HG03159 (cell line): ENCODE data around the gene TNFRSF17.

Source experiments
- ATAC-seq: cut with Tn5 transposase; IDR thresholded peaks from one replicate; pipeline ENCODE4 v1.9.1; 2021; ENCODE audit warnings: mild to moderate bottlenecking, moderate library complexity; ENCODE audit not compliant: unreplicated experiment

Gene TNFRSF17

GRCh38 chr16:11996433-11997330 lies 31.7 kb downstream of the TNFRSF17 start:
- no peak for ATAC-seq

DNA sequence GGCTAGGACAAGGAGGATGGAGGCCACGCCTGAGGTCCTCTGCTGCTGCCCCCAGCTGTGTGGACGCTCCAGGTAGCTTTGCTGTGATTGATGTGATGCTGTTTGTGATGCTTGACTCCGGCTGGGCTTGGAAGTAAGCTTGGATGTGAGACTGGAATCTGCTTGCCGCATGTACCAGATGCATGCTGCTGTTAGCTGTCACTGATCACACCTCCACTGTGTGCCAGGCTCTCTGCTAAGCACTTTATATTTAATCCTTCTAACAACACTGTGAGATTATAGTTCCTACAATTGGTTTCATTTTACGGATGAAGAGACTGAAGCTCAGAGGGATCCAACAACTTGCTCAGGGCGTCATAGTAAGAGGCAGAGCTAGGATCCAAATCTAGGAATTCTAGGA lies 35.0 kb downstream of the TNFRSF17 start:
- no peak for ATAC-seq

DNA sequence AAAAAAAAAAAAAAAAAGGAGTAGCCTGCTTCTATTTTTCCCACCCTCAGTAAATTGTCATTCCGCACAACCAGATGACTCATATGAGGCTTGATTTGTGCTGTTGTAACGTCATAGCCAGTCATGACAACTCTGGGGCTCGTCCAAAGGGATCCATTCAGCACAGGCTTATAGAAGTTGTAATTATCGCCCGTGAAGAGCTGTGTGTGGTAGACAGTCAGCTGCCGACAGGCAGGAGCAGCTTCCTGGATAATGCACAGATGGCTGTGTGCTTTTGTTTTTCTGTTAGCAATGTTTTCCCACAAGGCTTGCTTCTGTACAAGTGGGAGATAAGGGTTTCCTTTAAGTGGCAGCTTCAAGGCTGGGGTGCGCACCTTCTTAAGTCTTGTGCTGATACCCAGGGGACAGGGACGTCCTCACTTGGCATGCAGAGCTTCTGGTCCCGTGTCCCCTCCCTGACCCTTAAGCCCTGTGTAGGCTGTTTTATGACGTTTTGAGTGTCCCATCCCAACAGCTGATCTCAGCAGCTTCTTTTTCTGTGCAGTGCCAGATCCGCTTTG lies 37.5 kb downstream of the TNFRSF17 start:
- no peak for ATAC-seq

- no peak for ATAC-seq
Observed at GRCh38 chr16:12006637-12007036, 41.6 kb downstream of the TNFRSF17 start.

- ATAC-seq, result no peak
Observed at GRCh38 chr16:12009462-12009861, 44.5 kb downstream of the TNFRSF17 start.

DNA sequence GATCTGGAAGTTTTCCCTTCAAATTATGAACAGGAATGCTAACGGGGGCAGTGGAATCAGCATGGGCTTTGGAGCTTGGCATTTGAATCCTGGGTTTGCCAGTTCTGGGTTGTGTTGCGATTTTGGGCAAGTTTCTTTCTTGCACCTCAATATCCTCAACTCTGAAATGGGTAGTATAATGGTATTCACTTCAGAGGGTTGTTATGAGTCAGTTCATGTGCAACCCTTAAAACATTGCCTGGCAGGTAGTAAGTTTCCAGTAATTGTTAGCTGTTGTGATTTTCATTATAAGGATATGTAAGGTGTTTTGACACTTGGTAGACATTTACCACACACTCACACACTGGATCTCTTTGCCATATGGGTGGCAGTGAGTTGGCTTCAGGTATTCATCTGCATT lies 44.9 kb downstream of the TNFRSF17 start:
- ATAC-seq, result no peak

DNA sequence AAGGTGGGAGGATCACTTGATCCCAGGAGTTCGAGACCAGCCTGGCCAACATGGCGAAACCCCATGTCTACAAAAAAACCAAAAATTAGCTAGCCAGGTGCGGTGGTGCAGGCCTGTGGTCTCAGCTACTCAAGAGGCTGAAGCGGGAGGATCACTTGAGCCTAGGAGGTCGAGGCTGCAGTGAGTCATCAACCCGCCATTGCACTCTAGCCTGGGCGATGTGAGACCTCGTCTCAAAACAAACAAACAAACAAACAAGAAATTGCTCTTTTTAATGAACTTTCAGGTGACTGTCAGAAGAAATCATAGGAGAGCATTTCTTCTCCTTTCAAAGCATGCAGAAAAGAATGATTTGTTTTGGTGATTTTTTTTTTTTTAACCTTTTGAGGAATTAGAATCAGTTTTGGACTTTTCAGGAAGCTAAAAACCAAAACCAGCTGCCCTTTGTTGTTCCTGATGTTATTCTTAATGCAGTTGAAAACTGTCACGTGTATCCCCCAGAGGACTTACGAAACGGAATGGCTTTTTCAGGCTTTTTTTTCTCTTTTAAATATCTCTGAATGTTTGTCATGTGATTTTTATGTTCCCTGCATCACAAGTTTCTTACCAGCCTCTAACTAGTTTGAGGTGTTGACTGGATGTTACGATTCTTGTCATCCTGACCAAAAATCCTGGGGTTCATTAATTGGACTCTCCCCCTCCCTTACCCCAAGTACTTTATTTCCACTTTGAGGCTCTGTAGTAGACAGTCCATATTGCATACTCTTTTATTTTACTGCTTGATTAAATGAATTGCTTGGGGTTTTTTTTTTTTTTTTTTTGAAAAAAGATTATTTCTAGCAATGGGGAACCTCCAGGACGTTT lies 45.6 kb downstream of the TNFRSF17 start:
- no peak for ATAC-seq

DNA sequence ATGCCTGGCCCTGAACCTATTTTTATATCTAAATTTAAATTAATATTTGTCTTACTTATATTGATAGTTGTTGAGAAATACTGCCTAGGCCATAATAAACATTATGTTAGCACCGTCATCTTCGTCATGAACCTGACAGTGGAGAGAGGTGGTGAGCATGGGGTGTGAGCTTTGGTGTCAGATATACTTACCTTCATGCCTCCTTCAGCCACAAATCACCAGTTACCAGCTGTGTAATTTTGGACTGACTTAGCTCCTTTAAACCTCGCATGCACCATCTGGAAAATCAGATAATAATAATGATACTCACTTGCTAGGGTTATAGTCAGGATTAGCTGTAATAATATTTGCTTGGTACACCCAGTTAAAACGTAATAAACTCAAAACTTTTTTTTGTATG lies 46.6 kb downstream of the TNFRSF17 start:
- ATAC-seq, result no peak

DNA sequence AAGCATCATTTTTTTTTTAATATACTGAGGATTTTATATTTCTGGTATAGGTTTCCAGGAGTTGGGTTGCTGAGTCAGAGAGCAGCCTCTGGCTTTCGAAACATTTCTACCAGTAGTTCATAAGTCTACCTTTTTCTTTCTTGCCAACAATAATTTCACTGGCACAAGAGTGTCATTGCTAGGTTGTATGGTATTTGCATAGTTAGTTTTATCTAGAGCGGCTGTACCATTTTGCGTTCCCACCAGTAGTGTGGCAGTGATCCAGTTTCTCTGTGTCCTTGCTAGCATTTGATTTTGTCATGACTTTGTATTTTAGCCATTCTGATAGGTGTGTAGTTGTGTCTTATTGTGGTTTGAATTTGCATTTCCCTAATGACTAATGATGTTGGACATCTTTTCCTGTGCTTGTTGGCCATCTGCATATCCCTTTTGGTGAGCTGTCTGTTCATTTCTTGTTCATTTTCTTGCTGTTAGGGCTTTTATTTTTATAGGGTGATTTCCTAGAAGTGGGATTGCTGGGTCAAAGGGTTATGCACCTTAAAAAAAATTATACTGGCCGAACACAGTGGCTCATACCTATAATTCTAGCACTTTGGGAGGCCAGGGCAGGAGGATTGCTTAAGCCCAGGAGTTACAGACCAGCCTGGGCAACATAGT lies 51.4 kb downstream of the TNFRSF17 start:
- no peak for ATAC-seq

GRCh38 chr16:12017558-12017957 lies 52.5 kb downstream of the TNFRSF17 start:
- no peak for ATAC-seq
